HG03045 (cell line): ENCODE data around the gene POLG.

Experiments
- ATAC-seq: cut with Tn5 transposase; IDR thresholded peaks from one replicate; pipeline ENCODE4 v1.9.1; 2021; ENCODE audit warnings: mild to moderate bottlenecking, moderate library complexity; ENCODE audit not compliant: unreplicated experiment

The POLG gene

DNA sequence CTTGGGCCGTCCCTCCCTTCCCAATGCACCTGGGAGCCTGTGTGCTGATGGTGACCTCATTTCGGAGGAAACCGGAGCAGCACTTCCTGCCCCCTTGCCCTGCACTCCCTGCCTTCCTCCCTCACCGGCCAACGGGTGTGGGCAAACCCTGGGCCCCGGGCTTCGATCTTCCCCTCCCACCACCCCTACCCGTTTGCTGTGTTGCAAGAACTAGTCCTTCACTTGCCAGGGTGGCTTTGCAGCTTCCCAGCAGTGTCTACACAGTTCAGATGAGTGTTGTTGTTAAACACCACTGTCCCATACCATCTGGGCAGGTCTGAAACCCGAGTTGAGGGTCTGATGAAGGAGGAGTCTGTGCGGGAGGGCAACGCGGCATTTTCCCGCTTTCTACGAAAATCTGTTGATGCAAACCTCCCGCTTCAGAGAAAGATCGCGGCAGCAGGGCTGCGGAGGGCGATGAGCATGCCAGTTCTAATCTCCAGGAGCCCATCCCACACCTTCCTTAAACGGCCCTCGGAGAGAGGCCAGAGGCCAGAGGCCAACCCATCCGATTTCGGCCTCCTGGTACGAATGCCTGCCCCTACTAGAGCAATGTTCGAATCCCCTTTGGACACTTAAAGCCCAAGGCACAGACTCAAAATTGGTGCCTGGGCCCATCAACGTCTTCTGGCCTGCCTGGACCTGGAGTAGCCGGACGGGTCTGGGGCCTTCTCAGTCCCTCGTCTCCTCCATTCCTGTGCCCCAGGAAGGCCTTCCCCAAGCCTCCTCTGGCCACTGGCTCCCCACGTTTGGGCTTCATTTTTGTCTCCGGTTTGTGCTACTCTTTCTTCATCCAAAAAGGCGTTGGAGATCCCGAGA is 35.7 kb upstream of the POLG start:
- no peak for ATAC-seq

DNA sequence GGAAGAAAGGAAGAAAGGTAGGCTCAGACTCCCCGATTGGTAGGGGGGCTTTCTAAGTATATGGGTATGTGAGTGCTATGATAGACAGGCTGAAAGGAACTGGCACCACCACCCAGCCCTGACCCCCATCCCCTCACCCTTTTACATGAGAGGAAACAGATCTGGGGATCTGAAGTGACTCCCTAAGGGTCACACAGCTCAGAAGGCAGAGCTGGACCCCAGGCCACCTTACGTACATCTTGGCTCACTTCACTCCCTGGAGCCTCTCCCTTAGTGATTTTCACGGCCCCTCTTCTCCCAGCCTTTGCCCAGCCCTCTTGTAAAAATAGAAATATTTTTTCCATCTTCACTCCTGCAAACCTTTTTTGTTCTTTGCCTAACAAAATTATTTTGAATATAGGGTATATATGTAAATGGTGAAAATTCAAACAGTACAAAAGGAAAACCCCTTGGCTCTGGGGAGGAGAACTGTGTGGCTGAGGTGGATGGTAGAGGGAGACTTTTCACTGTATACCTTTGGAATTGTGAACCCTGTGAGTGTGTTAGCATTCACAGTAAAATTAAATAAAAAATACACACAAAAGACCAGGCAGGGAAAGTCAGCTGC is 34.8 kb upstream of the POLG start:
- ATAC-seq, result no peak

DNA sequence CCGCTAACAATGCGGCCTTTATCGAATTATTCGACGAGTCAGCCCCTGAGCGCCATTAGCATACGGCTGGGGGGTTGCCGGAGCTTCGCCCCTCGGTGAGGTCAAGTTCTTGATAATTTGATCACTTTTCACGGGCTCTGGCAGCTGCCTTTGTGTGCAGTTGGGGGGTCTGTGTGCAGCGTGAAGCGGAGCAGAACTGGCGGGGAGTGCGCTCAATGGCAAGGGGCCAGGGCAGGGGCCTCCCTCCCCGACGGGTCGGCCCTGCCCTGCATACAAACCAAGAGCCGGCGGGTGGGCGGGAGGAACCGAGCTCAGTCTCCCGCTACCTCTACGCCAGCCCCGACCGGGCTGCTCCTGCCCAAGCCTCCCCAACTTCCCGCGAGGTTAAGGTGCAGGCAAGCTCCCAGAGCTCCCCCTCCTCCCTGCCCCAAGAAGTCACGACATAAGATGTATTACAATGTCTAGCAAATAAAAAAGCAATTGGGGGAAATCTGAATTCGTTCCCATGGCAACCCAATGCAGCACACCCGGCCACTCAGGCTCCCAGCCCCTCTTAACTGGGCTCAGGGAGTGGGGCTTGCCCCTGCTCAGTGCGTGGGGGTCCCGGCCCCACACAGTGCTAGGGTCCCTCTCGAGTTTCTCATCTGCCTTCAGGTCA is 34.1 kb upstream of the POLG start:
- no peak for ATAC-seq

DNA sequence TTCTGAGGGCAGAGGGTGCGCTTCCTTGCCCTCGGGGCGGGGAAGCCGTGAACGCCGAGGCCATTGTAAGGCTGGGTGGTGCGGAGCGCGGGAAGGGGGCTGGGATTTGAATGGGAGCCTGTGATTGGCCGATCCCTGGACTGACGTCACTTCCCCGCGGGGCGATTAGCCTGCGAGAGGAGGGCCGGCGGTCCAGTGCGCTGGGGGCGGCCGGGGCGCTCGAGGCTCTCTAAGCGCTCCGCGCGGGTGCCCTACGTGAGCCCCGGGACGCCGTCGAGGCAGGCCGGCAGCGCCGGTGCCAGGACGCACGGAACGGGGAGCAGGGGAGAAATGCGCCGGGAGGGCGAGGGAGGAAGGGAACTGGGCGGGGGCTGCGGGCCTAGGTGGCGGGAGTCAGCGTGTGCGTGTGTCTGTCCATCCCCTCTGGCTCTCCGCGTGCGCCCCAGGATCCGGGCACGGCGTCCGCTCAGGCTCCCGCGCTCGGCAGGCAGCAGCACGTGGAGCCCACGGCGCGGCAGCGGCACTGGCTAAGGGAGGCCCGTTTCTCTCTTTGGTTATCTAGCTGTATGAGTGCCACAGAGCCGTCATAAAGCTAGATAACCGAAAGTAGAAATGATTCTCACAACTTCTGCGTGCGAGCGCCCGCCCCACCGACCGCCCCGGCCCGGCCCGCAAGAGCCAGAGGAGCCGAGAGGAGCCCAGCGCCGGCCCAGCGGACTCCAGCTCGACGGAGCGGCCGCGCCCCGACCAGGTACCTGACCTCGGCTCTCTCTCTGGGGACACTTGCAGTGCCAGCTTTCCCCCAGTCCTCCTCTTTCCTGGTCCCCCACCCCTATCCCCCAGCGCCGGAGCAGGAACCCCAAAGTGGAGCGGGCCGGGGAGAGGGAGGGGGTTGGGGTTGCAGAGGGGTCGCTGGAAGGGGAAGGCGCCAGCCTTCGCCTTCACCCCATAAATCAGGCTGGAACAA is 33.1 kb upstream of the POLG start:
- ATAC-seq, result no peak

DNA sequence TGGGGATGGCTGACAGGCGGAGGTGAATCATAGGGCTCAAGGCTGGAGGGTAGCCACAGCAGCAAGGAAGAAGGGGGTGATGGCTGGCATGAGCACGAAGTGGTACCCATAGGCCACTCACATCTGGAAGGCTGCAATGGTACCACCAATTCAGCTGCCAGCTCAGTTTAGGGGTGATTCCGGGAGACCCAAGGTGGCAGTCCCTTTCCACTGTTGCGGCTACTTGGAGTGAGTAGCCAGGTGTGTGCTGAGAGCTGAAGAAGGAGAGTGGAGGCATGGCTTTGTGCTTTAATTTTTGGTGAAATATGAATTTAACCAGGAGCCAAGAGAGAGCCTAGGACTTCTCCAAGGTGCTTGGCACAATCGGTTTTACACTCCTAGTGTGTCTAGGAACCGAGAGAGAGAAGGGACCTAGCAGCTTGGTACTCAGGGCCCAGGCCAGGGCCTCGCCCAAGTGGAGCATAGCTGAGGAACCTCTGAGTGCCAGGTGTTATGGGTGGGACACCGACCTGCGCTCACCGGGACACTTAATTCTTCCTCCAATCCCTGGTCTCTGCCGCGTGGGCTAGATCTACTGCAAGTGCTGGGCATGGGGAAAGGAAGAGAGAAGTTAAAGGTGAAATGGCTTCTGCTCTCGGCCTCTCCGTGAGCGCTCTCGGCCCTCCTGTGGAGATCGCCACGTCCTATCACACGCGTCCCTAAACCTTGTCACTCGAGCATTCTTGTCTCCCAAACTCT is 32.2 kb upstream of the POLG start:
- ATAC-seq, result no peak

DNA sequence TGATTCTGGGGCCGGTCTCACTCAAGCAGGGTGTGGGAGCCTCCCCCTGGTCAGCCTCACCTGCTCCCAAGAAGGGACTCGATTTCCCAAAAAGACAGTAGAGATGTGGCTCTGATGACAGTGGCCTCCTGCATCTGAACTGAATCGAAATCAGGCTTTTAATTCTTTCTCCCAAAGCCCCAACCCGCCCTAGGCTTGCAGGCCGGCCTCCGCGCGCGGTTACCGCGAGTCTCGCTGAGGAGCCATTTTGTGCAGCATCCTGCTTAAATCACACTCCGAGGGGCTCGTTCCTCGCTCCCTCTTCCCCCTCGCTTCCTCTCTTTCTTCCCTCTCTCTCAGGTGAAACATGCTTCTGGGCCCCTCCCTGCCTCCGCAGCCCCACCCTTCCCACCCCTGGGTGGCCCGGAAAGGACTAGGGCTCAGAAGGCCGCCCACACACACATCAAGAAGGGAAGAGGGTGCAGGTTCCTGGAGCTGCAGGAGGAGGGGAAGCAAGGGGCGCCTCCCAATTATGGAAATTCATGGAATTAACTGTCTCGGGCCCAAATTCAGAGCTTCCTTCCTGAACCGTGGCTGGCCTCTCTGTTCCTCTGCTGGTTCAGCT is 30.9 kb upstream of the POLG start:
- ATAC-seq, result no peak

DNA sequence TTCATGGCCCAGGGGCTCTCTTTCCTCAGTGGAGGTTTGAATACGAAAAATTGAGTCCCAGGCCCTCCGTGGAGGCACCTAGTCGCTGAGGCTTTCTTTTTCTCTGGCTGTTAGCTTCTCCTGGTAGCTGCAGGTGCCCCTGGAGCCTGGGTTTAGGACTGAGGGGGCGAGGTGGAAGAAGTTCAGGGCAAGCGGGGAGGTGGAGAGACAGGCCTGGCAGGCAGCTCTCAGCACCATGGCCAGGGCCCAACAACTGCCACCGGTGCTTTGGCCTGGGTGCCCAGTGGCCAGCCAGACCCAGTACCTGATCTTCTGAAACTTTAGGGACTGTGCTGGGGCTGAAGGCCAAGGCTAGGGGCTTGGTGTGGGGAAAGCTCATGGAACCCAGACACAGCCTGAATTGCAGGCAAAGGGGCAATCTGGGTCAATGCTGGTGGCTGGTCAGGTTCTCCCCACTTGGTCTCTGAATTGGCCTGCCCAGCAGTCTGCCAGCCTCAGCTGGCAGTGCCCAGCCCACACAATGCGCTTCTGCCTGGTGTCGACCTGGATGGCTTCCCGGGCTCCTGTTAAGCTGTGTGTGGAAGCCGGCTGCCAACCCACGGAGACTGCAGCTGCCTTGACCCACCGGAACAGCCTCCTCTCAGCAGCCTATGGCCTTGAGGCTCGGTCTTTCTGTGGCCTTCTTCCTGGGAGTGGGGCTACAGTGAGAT is 30.3 kb upstream of the POLG start:
- no peak for ATAC-seq

DNA sequence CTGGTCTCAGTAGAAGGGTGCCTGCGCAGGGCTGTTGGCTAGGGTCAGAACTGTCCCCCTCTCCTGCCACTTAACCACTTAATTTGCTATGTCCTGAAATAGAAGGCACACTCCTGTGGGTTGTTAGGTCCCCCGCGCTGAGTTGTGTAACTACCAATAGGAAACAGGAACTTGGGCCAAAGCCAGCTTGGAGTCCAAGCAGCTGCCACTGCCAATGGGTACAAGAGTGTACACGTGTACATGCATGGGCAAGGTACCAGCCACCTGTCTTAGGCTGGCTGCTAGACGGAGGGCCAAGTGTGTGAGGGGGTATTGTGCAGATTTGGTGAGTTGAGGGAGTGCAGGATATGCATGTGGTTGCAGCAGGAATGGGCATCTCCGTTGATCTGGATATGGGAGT is 29.7 kb upstream of the POLG start:
- no peak for ATAC-seq

DNA sequence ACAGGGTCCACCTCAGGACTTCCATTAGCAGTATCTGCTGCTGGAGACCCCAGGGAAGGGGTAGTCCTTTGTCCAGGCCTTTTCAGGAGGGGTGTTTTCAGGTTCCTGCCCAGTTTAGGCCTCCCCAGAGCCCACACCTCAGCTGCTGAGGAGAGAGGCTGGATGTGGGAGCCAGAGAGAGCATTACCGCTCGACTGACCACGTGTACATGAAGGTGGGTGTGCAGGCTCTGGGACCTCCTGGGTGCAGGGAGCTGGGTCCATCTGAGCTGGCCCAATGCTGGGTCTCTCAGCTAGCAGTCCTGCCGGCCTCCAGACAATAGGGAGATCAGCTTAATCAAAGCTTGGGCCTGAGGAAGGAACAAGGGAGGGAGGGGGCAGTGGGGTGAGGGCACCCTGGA is 29.1 kb upstream of the POLG start:
- no peak for ATAC-seq

DNA sequence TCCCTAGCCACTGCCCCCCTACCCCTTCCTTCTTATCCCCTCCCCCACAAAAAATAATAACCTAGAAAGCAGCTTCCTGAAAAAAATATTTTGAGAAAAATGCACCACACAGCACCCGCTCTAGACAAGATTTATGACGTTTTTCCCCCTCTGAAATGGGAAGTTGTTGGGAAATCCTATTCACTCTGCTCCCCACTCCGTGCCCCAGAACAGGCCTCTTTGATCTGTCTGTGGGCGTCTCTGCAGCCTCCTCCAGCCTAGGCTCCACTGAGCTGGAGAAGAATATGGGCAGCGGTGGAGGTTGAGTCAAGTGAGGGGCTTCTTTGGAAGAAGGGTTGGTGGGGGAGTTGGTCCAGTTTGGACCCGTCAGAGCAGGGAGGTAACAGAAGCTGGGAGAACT is 28.5 kb upstream of the POLG start:
- ATAC-seq, result no peak

DNA sequence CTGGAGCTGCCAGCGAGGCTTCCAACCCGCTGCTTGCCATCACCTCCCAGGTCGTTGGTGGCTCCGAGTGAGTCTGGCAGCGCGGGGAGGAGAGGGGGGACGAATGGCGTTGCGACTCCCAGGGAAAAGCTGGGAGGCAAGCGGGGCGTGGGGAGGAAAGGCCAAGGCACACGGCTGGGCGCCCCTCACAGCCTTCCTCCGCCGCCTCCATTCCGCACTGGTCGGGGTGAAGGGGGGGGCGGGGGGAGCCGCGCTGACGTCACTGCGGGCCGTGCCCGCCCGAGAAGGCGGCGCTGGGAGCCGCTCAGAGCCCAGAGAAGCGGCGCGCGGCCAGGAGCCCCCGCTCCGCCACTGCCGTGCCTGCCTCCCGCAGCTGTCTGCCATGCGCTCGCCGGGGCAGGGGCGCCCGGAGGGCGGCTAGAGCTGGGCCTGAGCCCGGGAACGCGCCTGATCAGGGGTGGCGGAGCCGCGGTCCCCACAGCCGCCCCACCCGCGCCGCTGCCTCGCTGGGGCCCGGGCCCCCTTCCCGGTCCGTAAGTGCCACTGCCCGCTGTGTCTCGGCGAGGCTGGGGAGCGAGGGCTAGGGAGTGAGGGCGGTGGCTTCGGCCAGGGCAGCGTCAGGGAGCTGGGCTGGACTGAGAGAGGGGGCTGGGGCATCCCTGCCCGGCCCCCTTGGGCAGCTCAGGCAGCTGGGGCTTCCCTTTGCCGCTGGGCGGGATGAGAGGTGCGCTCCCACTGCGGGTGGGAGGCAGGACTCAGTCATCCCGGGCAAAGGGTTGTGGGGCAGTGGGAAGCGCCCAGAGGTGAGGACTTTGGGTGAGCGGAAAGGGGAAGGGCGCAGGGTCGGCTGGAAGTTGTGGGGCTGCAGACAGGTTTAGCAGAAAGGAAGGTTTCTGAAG is 27.8 kb upstream of the POLG start:
- no peak for ATAC-seq

DNA sequence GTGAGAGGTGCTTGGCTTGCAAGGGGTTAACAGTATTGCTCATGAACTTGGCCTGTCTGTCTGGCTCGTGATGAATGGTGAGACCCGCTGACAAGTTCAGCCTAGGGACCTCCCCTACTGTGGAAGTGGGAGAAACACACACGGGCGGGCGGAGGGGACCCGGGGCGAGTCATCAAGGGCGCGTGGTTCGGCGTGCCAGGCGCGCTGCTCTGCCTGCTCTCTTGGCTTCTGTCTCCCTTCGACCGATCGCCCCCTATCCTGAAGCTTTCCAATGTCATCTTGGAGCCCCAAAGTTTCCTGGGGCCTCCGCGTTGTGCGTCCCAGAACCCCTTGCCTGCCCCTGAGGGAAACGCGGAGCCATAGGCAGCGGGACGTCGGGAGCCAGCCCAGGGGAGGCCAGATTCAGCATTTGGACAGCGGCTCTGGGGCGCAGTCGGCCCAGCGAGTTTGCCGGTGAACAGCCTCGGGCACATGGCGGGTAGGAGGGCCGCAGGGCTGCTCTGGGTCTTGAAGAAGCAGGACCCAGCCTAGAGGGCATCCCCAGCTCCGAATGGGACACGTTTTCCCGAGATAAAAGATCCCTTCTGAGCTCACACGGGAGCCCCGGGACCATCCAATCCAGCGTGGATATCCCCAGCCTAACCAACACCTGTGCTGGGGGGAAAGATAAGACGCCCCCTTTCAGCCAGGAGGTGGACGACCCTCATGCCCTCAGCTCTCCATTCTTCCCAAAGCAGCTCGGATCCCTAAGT is 27.0 kb upstream of the POLG start:
- no peak for ATAC-seq

DNA sequence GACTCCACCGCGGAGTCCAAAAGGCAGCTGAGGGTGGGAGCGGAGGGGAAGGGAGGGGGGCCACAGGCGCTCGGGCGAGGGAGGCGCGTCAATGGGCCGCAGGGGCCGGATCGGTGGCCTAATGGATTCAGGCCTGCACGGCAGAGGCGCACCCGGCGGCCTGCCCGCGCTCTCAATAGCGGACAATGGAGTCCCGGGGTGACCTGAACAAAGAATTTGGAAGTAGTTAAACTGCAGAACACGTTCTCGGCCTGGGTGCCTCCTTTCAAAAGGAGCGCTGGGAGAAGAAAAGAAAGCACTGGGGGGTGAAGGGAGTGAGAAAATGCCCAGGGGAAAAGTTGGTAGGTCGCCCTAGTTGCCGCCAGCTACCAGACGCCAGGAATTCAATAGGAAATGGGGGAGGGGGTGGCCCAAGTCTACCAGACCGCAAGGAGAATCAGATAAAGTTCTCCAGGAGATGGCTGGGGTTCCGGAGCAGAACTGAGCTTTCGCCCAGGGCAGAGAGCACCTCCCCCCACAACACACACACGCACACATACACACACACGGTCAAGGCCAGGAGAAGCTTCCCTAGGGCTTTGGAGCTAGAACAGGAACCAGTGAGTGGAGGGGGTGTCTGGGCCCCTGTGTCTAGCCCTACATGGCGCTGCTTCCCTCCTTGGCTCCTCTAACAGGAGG is 25.8 kb upstream of the POLG start:
- no peak for ATAC-seq

DNA sequence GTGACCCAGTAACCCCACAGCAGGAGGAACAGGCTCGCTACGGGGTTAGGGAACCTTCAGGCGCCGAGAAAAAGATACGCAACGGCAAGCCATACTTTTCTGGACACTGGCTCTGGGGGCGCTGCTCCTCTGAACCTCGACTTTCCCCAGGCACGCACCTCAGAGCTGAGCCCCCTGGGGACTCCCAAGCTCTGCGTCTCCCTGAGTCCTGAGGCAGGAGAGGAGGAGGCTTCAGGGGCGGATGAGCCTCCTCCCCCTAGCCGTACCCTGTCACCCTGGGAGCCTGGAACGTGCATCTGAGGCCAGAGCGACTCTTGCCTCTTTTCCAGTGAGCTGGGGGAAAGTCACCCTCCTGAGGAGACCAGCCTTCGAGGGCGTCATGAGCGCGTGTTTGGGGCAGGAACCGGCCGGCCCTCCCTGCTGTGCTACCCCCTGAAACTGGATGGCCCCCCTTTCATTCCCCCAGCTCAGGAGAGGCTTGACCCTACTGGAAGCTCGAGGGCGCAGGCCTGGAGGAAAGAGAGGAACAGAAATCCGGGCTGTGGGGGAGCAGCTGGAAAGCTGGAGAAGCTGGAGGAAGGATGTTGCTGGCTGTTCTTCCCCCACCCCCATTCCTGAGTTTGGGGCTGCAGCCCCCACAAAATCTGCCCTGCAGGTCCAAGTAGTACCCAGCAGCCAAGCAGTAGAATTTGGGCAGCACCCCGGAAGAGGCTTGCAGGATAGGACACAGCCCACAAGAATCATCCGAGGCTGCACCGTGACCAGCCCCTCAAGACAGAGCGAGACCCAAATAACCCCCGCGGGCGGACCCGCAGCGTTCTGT is 25.1 kb upstream of the POLG start:
- no peak for ATAC-seq

DNA sequence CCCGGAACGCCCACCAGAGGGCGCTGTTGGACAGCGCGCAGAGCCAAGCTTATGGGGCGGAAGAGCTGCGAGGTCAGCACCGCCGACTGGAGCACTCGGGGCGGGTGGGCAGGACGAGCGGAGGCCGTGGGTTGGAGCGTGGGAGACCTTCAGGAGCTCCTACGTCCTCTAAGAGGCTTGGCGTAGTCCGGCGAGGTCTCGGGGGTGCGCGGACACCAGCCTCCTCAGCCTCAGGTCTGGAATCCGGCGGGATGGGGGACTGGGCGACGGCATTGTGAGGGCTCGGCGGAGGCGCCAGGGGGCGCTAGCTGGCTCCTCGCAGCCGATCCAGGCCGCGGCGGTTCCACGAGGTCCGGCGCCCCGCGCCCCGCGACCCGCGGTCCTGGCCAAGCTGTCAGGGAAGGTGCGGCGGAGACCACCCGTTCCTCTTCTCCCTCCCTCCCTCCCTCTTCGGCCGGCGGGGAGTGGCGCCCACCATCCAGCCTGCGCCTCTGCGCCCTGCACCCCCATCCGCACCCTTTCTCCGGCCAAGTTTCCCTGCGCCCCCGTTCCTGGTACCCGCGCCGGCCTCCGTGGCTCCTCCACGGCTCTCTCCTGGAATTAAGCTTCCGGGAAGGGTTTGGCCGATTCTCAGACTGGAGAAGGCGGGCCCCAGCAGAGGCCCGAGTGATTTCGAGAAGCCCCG is 24.3 kb upstream of the POLG start:
- peak; percentile 82 for ATAC-seq

DNA sequence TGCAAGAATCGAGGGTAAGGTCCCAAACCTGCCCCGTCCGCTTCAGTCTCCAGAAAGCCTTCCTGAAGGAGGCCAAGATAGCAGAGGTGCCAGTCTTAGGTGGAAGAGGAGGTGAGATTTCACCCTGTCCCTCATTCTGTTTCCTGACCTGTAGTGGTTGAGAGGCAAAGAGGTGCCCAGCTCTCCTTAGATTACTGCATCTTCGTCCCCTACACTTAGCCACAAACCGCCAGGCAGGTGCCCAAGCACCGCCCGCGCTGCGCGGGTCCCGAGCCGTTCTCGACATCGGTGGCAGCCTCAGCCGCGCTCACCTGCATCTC is 23.8 kb upstream of the POLG start:
- ATAC-seq, result no peak
